Right forelimb (tissue), 1 donor: ENCODE data around the gene OR5J2.
"Not testable (repeated sequence)": the region's sequence is repeated elsewhere in the genome, so short reads cannot be mapped to it uniquely, and the experiment has no call there.

Experiments
- DNase-seq: peaks from one replicate; pipeline ENCODE4 v3.0.0-alpha.2; 2018

The OR5J2 gene

DNA sequence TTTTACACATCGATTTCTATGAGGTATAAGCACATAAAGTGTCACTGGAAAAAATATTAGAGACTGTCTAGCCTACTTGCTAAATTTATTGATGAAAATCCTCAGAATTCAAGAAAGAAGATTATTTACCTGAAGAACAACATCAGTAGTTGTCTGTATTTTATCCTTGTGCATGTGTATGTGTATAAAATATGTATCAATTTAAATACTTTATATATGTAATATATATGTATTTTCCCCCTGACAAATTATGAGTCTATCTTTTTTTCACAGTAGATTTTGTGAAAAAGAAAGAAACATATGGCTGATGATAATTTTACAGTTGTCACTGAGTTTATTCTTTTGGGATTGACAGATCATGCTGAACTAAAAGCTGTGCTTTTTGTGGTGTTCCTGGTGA, at the start of gene OR5J2:
OR5J2 (plus strand) TSS at position 301 of the 400 bp plus-strand sequence; CDS start at position 301, 0 bp downstream.
- no peak for DNase-seq

DNA sequence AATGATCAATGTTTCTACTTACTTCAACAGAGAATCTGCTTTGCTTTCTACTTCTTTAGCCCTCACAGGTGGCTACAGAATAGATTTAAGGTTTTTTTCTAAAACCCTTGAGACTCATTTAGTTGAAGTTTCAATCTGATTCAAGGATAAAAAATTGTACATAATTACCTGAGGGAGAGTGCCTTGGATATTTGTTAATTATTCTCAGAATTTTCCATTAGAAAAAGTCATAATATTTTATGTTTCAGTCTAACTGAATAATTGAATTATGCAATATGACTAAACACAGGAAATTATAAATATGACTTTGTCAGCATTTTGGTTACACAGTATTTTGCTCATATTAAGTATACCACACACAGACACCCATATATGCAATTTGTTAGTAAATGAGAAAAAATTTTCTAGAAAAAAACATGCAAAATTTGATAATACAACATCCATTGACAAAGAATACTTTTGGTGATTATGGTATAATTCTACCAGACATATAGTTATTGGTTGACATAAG, 36.2 kb upstream of the OR5J2 start, which contains the start of gene OR8J3:
OR8J3 (minus strand) TSS at position 51 of the 511 bp plus-strand sequence. CDS start 2,483 bp downstream, outside the sequence.
- no peak for DNase-seq

- not testable (repeated sequence) for DNase-seq
Measured at GRCh38 chr11:56143681-56144080, 32.7 kb upstream of the OR5J2 start.

GRCh38 chr11:56151376-56151775, 25.0 kb upstream of the OR5J2 start:
- no peak for DNase-seq

- no peak for DNase-seq
Measured at GRCh38 chr11:56152333-56152732, 24.1 kb upstream of the OR5J2 start.

DNA sequence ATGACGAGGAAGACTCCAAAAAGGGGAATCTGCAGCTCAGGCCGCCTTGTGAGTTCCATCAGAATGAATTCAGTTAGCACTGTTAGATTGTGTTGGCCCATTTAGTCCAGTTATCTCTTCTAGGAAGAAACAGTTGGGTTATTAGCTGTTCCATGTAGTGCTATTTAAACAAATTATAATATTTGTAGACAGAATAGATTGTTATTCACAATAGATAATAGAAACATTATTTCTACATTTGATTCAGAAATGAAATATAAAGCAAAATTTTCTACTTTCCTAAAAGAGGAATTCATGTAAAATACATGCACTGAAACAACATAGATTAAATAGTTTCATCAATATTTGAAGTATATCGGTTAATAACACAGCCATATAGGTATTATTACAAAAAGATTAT, 16.2 kb upstream of the OR5J2 start, which contains the start of gene OR8K5:
OR8K5 (minus strand) TSS at position 101 of the 400 bp plus-strand sequence; CDS start at position 101, 0 bp downstream.
- no peak for DNase-seq

GRCh38 chr11:56163804-56164203, 12.6 kb upstream of the OR5J2 start:
- DNase-seq = no peak

- no peak for DNase-seq
Measured at GRCh38 chr11:56172256-56172830, 4.1 kb upstream of the OR5J2 start.

DNA sequence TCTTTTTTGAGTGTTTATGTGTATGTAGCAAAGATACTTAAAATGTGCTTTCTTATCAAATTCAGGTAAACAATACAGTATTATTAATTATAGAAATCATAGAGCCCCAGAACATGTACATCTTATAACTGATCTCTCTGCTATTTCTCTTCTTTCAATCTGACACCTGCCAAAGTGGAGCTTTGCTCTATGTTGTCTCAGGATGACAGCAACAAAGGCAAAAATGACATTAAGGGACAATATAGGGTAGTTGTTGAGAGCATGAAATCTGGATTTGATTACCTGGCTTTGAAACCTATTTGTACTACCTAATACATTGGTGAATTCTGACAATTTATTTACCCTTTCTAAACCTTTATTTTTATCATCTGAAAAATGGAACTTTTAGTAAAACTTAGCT, 7.0 kb downstream of the OR5J2 start:
- no peak for DNase-seq

DNA sequence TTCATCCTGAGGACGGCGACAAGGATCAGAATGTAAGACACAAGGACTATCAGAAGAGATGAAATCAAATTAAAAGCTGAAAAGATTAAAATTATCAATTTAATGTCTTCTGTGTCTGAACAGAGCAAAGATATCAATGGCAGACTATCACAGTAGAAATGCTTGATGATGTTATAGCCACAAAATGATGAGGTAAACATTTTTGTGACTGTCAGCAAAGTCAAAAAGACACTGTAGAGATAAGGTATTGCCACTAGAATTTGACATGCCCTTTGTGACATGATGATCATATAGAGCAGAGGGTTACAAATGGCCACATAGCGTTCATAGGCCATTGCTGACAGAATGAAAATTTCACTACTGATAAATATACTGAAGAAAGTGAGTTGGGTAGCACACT, 12.2 kb downstream of the OR5J2 start:
- no peak for DNase-seq

DNA sequence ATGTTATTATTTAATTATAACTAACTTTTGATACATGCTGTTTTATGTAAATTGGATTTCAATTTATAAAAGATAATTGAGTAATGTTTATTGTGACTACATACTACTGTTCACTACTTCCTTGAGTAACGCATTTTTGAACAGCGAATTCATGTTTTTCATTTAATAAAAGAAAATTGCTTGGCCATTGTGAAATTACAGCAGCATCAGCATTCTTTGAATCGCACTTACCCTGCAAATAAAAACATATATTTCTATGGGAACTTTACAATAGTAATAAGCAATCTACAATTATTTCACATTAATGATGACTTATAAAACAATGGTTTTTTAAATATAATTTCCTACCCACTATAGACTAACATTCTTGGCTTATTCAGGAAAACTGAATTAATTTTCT, 20.3 kb downstream of the OR5J2 start:
- no peak for DNase-seq

DNA sequence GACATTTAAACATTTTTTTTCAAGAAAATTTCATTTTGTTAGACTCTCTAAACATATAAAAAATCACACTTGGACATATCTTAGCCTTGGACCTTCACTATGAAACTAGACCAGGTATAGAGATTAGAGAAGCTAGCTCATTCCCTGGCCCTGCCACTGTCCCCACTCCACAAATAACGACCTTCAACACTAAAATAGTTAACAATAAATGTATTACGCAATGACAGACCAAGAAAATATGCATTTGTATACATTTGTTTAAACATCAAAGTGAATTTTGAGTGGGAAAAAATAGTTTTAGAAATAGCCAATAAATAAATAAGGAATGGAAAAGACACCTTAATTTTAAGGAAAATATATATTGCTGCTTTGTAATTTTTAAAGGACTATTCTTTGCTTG, 20.9 kb downstream of the OR5J2 start:
- DNase-seq = no peak

DNA sequence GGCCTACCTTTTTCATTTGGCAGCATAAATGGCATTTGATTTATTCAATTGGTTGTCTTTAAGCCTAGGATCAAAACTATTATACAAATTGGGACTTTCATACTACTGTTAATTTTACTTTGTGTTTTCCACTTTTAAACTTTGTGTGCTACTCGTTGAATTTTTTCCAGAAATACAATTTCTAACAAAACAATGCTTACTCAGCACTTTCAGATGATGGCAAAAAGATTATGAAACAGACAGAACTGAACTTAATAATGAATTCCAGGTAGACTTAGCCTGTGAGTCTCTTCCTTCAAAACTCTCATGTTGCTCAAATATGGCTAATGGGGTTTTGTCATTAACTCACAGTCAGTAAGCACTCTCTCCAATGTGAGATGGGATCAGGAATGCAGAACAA, 31.4 kb downstream of the OR5J2 start:
- no peak for DNase-seq

- DNase-seq = no peak
Measured at GRCh38 chr11:56214537-56214936, 38.1 kb downstream of the OR5J2 start.

- DNase-seq = not testable (repeated sequence)
Measured at GRCh38 chr11:56219735-56220134, 43.3 kb downstream of the OR5J2 start.
